ENCODE data around the gene SLC12A8. TPM values are rescaled to one million over a fixed set of nuclear protein-coding genes. Genes with fewer than 3 reads are reported as not detected.

SLC12A8 gene
- total RNA-seq, 1 donor from 2014 or later = 1.9 TPM

DNA sequence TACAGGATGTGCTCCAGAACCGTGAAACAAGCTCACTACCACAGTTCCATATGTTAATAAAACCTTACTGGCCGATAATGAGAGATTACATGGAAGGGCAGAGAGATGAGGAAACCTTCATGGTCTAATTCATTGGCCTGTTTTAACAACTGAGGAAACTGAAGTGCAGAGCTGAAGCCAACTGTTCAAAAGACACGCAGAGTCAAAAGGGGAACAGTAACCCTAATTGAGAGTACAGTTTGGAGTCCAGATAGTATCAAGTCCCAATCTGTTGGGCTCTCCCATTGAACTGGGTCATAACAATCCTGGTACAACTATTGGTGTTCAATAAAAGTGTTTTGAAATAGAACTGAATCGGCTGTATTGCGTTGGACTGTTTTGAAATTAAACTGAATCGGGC is 69.6 kb downstream of the SLC12A8 start:
- no peak for DNase-seq (ENCODE audit: extremely low read depth, low read depth, low spot score)

DNA sequence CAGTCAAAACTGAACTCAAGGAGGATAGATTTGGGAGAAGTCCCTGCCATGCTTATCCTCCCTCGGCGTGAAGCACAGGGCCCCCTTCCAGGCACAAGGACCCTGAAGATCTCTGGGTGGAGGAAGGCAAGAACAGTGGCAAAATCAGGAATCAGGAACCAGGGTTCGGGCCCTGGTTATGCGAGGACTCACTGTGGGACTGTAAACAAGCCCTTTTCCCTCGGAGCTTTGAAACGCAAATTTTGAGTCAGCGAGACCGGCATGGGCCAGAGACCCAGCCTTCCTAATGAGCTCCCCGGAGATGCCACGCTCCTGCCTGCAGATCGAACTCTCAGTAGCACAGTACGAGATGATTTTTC is 70.1 kb downstream of the SLC12A8 start:
- DNase-seq (ENCODE audit: extremely low read depth, low read depth, low spot score) = no peak

DNA sequence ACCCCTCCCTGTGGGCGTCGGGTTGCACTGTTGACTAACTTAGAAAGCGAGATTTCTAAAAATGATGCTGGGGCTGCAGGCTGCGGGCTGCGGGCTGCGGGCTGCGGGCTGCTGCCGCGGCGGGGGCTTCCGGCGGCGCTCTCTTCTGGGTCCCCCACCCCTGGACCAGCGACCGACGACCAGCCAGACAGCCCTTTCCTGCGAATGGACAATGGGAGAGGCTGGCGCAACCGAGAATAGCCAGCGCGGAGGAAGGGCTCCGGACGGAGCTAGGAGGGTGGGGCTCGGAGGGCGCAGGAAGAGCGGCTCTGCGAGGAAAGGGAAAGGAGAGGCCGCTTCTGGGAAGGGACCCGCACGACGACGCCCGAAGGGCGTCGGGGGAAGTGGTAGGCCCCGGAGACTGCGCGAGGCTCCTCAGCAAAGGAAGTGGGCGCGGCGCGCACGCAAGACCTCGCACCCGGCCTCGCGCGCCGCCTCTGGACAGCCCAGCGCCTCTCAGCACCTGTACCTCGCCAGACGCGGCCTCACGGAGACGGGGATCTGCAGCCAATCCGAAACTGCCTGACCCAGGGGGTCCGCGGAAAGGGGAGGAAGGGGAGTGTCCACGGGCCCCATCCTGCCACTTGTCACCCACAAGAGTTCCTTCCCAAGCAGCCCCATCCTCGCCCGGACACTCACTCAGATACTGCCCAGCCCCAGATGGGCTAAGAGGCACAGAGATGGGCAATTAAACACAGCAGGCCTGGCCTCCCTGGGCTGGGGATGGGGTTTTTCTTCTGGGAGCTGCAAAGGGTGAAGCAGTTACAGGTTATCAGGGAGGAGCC is 70.7 kb downstream of the SLC12A8 start:
- no peak for DNase-seq (ENCODE audit: extremely low read depth, low read depth, low spot score)

DNA sequence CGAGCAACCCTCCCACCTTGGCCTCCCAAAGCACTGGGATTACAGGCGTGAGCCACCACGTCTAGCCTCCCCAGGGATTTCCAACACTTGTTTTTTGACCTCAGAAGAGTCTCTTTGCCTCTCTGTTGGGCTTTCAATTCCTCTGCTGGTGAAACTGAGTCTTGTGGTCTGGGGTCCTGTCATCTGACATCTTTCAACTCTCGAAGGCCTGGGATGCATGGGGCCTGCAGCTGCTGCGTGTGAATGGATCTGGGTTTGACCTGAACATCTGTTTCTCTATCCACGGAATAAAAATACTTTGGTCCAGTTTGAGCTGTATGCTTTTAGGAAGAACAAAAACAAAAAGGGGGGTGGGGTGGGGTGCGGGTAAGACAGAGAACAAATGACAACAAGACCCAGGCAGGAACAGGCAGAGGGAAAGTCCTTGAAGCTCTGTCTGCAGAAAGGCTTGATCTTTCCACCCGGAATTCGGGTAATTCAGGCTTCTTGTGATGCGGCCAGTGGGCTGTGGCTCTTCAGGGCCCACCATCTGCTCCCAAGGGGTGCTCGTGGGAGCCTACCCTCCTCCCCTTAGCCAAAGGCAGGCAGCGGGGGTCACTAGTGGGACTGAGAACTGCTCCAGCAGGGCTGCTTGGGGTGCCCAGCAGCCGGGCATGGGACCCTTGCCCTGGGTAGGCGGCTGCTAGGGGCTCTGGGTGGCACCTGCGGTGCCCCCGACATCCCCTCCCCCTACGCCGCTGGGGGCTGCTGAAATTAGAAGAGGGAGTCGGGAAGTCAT is 71.5 kb downstream of the SLC12A8 start:
- DNase-seq (ENCODE audit: extremely low read depth, low read depth, low spot score) = no peak

DNA sequence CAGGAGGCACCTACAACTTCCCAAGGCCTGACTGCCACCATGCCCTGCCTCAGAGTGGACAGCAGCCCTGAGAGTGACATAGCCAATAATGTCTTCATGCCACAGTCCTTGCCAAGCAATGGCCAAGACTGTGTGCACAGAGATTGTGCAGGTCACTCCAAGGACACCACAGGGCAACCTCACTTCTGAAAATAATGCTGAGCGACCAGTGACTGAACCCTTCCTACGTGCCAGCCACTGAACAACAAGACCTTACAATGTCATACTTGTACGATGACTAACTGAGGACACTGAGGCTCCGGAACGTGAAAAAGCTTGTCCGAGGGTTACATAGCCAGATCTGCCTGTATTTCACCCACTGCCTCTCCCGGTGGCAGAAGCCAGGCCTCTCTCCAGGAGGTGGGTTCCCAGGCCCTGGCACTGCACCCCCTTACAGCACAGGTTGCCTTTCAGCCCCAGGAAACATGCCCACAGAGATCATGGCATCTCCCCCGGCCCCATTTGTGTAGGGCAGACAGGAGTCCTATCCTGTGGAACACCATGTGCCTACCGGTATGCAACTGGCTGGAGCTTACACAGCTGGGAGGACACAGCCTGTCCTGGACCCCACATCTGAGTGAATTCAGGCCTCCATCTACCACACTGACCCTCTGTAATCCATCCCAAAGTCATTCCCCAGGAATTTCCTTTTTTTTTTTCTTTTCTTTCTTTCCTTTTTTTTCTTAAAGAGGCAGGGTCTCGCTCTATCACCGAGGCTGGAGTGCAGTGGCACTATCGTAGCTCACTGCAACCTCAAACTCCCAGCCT is 72.3 kb downstream of the SLC12A8 start:
- DNase-seq (ENCODE audit: extremely low read depth, low read depth, low spot score) = no peak

DNA sequence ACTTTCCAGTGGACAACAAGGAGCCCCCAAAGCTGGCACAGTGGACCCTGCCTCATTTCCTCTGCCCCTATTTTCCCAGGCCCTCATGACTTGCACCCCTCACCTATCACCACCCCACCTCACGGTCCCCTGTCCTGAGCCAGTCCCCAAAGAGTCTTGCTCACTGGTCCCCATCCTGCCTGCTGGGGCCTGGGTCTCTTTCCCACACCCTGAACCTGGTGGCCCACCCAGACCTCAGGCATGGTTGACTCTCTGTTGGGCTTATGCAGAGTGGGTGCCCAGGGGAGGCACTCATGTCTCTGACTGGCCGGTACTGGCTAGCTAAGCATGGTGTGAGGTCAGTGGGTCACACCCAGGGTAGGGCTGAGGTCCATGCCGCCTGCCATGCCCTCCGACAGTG is 73.2 kb downstream of the SLC12A8 start:
- no peak for DNase-seq (ENCODE audit: extremely low read depth, low read depth, low spot score)

DNA sequence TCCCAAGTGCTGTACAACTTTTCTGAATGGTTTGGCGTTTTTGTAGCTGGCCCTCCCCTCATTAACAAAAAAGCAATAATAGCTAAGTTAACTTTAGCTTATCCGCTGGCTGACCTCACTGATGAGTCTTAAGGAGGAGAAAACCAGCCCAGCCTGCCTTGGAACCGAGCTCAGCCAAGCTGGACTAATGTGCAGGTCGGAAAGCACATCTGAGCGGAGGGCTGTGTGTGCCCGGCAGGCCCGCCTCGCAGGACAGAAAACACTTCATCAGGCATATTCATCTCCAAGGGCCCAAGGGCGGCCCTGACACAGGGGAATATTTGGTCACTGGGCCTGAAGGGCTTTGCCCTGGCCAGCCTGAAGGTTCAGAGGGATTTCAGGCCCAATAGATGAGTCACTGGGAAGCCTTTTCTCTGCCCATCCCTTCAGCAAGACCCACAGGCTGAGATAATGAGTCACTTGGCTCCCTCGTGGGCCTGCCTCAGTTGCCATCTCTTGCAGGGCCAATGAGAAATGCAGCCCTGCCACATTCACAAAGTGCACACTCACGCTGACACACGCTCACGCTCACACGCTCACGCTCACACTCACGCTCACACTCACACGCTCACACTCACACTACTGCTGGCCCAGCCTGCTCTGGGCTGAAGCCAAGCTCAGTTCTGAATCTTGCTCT is 75.1 kb downstream of the SLC12A8 start:
- DNase-seq (ENCODE audit: extremely low read depth, low read depth, low spot score) = no peak

DNA sequence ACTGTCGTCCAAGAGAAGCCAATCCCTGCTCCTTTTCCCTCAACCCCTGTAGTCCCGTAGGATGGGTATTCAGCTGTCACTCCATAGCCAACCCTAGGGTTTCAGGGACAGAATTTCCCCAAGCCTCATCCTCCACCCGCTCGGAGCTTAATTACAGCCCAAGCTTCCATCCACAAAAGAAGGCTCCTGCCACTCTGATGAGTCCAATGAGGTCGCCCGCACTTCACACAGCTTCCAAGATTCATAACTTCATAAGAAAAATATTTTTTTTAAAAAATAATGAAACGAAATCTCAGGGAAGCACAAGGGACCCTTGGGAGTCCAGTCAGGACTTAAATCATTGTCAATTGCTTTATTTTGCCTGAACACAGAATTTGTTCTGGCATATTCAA is 75.6 kb downstream of the SLC12A8 start:
- no peak for DNase-seq (ENCODE audit: extremely low read depth, low read depth, low spot score)

DNA sequence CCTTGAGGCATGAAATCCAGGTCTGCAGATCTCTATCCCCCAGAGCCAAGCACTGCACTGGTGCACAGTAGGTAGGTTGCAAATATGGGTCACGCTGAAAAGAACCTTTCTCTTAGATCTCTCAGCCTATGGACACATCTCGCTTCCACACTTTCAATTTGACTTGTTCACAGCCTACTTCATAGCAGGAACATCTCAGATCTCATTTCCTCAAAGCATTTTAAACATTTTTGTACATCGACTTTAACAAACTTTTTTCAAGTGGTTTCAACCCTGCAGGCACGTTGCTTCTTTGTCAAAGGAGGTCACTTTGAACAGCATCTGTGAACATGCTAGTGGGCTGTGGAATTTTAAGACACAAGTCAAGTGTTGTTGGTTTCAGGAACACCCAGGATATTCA is 76.0 kb downstream of the SLC12A8 start:
- no peak for DNase-seq (ENCODE audit: extremely low read depth, low read depth, low spot score)

DNA sequence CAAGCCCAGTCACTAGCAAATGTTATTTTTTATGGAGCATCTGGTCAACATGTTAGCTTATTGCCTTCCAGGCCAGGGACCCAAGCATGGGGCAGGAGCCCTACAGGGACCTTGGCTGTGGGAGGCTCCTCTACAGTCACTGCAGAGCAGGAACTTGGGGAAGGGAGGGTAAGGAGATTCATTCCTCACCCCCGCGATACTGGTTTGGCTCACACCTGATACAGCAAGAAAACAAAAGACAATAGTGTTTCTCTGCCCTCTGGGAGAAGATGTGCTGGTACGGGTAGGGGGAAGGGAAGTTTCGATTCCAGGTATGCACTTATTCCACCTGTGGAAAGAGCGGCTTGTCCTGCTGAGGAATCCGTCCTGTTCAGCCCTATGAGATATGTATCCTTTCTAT is 77.6 kb downstream of the SLC12A8 start:
- DNase-seq (ENCODE audit: extremely low read depth, low read depth, low spot score) = no peak

DNA sequence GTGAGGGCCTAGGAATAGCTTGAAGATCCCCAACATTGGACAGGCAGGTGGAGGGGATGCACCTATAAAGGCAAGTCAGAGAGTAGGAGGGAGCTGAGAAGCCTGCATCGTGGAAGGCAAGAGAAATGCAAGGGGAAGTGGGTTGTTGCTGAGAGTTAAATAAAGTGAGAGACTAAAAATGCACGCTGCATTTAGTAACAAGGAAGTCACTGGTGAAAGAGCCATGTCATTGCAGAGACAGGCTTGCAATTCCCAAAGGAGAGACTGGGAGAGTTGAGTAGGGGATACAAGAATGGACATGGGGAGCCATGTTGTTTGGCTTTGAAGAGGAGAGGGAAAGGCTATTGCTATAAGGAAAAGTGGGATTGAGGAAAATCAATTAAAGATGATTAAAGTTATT is 79.7 kb downstream of the SLC12A8 start:
- no peak for DNase-seq (ENCODE audit: extremely low read depth, low read depth, low spot score)

DNA sequence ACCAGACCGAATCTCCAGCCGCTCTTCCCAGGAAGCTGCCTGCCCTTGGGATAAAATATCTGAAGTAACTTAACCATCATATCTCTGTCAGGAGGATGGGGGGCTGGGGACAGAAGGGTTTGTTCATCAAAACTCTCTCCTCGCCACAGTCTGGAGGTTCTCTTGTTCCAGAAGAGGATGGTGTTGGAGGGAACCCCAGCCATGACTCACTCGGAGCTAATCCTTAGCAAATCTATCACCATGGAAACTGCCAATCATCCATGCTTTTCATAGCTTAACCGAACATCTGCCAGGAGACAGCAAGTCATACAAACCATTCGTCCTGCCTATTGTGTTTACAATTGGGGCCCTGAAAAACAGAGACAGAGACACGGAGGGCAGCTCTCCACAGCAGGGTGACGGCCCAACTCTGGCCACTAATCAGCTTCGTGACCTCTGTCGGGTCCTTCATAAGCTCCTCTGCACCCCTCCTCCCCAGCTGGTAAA is 83.0 kb downstream of the SLC12A8 start:
- no peak for DNase-seq (ENCODE audit: extremely low read depth, low read depth, low spot score)

DNA sequence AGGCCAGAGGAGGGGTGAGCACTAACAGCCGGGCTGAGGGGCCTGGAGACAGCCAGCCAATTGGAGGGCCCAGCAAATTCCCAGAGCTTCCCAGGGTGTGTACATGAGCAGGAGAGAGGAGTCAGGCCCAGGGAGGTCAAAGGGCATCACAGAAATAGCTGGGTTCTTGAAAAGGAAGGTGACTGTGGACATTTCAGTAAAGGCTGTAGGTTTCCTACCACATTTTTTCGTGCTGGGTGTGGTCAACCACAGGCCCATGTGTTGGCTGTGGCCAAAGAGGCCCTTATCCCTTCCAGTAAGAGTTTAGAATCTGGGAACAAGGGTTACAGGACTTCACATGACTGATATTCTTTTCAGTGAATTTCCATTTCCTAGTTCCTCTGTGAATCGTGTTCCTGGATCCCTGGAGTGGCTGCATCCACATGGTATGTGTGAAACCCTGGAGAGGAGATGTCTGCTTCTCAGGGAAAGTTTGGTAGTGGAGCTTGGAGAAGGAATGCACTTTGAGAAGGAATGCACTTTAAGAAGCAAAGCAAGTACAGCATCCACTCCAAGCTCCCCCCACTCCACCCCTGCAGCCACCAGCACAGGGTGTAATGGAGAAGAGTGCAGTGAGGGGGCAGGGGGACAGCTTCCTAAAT is 83.6 kb downstream of the SLC12A8 start:
- DNase-seq (ENCODE audit: extremely low read depth, low read depth, low spot score) = no peak

DNA sequence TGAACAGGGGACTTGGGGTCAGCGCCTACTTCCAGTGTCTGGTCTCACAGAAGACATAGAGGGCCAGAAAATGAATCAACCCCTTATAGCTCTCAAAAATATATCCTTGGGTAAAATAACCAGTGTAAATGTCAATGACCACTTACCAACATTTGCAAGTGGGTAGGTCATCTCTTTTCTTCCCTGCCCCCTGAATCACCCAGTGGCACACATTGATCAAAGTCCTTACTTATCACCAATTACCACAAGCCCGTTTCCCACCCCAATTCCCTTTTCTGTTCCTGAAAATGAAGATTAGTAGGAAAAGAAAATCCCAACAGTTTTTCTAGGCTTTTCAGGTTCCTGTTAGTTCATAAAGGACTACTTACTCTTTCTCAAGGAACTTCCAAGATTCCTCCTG is 86.2 kb downstream of the SLC12A8 start:
- no peak for DNase-seq (ENCODE audit: extremely low read depth, low read depth, low spot score)

DNA sequence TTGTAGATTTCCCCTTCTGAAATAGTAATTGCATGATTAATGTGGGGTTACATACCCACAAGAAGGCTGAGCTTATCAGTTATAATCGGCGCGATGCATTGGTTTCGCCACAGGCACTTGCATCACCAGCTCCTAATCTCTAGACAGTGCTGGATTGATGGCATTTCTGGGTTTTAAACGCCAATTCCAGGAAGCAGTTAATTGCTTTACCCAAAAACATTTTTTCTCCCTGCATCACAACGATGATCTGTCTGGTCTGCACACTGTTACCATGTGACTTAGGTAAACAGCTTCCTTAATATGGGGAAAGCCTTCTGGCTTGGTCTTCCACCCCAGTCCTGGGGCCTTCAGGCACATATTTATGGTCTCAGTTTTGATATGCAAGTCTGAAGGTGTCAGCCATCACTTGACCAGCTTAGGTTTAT is 86.7 kb downstream of the SLC12A8 start:
- no peak for DNase-seq (ENCODE audit: extremely low read depth, low read depth, low spot score)

DNA sequence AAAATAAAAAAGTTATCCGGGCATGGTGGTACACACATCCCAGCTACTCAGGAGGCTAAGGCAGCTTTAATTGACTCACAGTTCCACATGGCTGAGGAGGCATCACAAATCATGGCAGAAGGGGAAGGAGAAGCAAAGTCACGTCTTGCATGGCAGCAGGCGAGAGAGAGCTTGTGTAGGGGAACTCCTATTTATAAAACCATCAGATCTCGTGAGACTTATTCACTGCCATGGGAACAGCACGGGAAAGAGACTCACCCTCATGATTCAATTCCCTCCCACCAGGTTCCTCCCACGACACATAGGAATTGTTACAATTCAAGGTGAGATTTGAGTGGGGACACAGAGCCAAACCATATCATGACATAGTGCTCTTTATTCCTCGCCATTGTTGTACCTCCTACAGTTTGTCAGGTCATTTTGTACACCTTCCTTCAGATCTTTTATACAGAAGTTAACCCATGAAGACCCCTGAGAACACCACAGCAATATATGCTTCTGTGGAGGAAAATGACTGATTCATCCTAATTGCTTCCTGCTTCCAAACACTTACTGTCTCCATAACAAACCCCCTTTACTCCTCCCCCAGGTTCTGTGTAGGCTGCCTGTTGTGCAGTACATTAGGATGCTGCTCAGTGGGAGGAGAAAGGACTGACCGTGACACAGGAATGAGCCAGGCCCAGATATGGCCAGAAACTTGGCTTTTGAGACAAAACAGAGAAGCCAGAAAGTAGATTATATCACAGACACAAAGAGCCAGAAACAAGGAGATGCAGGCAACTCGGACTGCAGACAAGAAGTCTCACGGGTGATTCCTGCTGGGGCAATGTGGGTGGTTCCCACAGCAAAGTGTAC is 88.9 kb downstream of the SLC12A8 start:
- DNase-seq (ENCODE audit: extremely low read depth, low read depth, low spot score) = no peak

DNA sequence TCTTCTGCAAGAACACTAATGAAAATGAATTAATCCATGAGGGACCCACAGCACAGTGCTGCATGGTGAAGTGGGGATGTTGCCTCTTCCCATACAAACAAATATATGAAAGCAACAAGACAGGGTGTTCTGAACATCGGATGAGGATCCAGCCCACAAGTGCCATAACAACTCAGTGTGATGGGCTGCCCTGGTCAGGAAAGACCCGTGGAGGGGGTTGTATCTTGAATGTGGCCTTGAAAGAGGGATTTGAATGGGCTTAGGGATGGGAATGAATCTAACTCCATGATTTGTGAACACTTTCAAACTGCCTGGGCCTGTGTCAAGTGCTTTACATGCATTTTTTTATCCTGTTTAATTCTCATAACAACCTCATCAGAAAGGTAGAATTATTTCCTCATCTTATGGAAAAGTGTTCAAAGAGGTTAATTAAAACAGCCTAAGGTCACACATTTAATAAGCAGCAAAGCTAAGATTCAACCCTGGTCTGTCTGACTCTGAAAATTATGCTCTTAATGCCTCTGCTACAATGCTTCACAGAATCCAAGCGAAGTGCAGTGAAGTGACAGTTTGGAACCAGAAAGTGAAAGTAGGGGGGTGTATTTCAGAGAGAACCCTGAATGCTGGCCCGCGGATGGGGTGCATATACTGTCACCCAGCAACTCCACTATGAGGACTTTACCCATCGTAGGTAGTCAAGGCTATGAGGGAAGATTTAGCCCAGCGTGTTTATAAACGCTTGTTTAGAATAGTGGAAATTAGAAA is 91.1 kb downstream of the SLC12A8 start:
- DNase-seq (ENCODE audit: extremely low read depth, low read depth, low spot score) = no peak

DNA sequence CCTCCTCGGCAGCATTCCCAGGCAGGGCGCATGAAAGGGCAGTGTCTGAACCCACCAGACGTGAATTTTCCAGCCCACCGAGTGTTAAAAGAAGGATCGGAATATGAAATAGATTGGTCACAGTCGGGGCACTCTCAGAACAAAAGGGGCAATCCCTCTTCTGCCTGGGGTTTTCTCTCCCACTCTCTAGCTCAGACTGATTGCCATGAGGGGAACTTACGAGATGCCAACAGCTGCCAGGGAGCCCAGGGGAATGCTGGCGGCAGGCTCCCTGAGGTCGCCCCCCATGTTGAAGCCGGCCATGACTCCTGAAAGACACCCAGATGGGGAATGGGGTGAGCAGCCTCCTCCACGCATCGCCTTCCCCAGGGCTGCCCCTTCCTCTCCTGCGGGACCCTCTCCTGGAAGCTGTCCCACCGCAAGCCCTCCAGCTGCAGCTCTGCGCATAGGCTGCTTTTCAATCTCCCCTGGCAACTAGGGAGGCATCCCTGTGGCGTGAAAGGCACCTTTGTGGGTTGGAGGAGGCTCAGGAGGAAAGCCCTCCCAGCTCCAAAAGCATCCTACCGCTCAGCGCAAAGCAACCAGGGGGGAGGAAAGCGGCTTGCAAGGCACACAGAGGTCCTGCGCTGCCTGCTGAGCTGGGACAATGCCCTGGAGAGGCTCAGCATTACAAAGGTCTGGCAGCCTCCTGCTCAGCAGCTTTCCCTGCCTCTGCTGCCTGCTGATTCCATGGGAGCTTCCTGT is 92.0 kb downstream of the SLC12A8 start:
- no peak for DNase-seq (ENCODE audit: extremely low read depth, low read depth, low spot score)
